ENCODE data around the gene IL1RAP. TPM values are rescaled to one million over a fixed set of nuclear protein-coding genes. Genes with fewer than 3 reads are reported as not detected.
A peak's percentile ranks its signal among the peaks of the same experiment; 100 is the strongest.

Gene IL1RAP
- total and polyA plus RNA-seq, 9 of the 15 experiments (the other 6 are each of a cell fraction or from before 2014, with no cell fraction given), result 0.23 to 1.8 (median 0.88) TPM

GRCh38 chr3:190513409-190514370 is at the start of gene IL1RAP (continued):
- 0 out of 4 replicates have a peak, but pooled peaks of 1 of the 2 experiments have one; percentile 3 for TF ChIP-seq RAD21 (CRISPR knock-in tag; conservative IDR thresholded peaks at IDR 0.05 in 1 of 2, IDR thresholded peaks at IDR 0.05 in 1 of 2)
- TF ChIP-seq EHMT2 (IDR thresholded peaks at IDR 0.05), result no peak
- TF ChIP-seq ZNF408 (CRISPR knock-in tag; IDR thresholded peaks at IDR 0.05; ENCODE audit: low read depth), result no peak
- TF ChIP-seq OTX1 (CRISPR knock-in tag; IDR thresholded peaks at IDR 0.05), result no peak
- TF ChIP-seq ZNF3 (CRISPR knock-in tag; IDR thresholded peaks at IDR 0.05), result no peak
- no peak for TF ChIP-seq ERF (CRISPR knock-in tag; IDR thresholded peaks at IDR 0.05)
- peak; percentile 44; the same call in 1 of the 2 replicates for TF ChIP-seq ZBTB33 (CRISPR knock-in tag; IDR thresholded peaks at IDR 0.05)
- TF ChIP-seq SREBF2 (CRISPR knock-in tag; IDR thresholded peaks at IDR 0.05), result no peak

- Histone ChIP-seq H3K27me3 (ENCODE audit: control insufficient read depth in 2 of 2, insufficient read depth in 2 of 2, low read length in 2 of 2) (no peaks in the 10 kb centered on the region), H3K4me3 (no peak overlapping the region), H3K9me1 (ENCODE audit: control insufficient read depth, insufficient read depth, low read length) (no peaks in the 10 kb centered on the region), H3K27ac (ENCODE audit: extremely low read depth, low read depth, low read length) (no peak overlapping the region), H3K4me1 (replicated peaks in 1 of 2; ENCODE audit: control insufficient read depth in 2 of 2, insufficient read depth in 2 of 2, low read length in 2 of 2) (no peaks in the 10 kb centered on the region), H3K9ac (ENCODE audit: insufficient read depth in 1 of 2, low read depth in 2 of 2, low read length in 2 of 2) (no peak overlapping the region), H3K36me3 (ENCODE audit: control insufficient read depth, insufficient read depth, low read length) (no peaks in the 10 kb centered on the region), H3K79me2 (ENCODE audit: control insufficient read depth, insufficient read depth, low read length) (no peaks in the 10 kb centered on the region), H3K9me3 (replicated peaks; ENCODE audit: control insufficient read depth, insufficient read depth, low read depth, low read length) (no peaks in the 10 kb centered on the region; the same call in 1 of the 2 replicates), H2AFZ (ENCODE audit: low read depth, low read length) (no peak overlapping the region), H4K20me1 (replicated peaks; ENCODE audit: control insufficient read depth, insufficient read depth, low read length) (no peaks in the 10 kb centered on the region), H3K4me2 (ENCODE audit: insufficient read depth, low read length) (no peak overlapping the region)
- POLR2A ChIA-PET, result no interaction called here
- intact Hi-C loops (cut with micrococcal nuclease), result no loop called here
- DNase-seq (ENCODE audit: extremely low read depth in 1 of 4, low spot score in 3 of 4), result no peak
- ATAC-seq, result no peak
- CTCF ChIA-PET (ENCODE audit: low intra/inter-chr PET ratio), result no interaction called here
- in situ Hi-C loops (cut with MboI), result no loop called here
- no peak for FAIRE-seq
- no TSS peak for BruUV-seq (replicated peaks)
These were observed 46.0 kb upstream of the IL1RAP start for GRCh38 chr3:190467922-190468321.
